Activated T-helper 9 cell treated with anti-CD3 and anti-CD28 coated beads, Interleukin-2, amount 50 U/mL, for 16 hours (primary cell): ENCODE measurements around the gene CAMKK2.
"Not testable (repeated sequence)": the region's sequence is repeated elsewhere in the genome, so short reads cannot be mapped to it uniquely, and the experiment has no call there.

Experiments used
- DNase-seq: peaks from one replicate; pipeline ENCODE4 v3.0.0-alpha.2; 2020; ENCODE audit warnings: low read depth

Gene CAMKK2

DNA sequence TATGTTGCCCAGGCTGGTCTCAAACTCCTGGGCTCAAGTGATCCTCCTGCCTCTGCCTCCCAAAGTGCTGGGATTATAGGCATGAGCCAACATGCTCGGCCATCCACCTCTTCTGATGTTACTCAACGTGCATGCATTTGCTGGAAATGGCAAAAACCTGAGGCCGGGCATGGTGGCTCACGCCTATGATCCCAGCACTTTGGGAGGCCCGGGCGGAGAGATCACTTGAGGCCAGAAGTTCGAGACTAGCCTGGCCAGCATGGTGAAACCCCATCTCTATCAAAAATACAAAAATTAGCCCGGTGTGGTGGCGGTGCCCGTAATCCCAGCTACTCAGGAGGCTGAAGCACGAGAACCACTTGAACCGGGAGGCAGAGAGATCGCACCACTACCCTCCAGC lies 1.9 kb upstream of the CAMKK2 start:
- not testable (repeated sequence) for DNase-seq

DNA sequence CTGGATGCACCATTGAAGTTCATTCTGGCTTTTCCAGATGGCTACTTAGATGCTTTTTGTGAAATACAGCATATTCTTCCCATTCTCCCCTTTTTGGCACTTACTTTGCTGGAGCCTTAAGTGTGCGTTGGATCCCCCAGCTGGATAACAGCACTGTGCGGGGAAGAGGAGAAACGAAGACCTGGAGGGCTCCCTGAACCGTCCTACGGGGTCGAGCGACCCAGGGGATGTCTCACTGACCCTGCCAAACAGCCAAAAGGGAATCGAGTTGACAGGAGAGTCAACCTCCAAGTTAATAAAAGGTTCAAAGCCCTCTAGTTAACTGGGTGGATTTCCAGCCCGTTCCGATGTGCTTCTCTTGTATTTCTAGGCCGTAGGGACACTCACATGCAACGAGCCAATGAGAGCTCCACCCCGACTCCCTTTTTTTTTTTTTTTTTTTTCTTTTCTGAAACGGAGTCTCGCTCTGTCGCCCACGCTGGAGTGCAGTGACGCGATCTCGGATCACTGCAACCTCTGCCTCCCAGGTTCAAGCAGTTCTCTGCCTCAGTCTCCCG lies 1.0 kb upstream of the CAMKK2 start:
- peak; percentile 23 for DNase-seq

DNA sequence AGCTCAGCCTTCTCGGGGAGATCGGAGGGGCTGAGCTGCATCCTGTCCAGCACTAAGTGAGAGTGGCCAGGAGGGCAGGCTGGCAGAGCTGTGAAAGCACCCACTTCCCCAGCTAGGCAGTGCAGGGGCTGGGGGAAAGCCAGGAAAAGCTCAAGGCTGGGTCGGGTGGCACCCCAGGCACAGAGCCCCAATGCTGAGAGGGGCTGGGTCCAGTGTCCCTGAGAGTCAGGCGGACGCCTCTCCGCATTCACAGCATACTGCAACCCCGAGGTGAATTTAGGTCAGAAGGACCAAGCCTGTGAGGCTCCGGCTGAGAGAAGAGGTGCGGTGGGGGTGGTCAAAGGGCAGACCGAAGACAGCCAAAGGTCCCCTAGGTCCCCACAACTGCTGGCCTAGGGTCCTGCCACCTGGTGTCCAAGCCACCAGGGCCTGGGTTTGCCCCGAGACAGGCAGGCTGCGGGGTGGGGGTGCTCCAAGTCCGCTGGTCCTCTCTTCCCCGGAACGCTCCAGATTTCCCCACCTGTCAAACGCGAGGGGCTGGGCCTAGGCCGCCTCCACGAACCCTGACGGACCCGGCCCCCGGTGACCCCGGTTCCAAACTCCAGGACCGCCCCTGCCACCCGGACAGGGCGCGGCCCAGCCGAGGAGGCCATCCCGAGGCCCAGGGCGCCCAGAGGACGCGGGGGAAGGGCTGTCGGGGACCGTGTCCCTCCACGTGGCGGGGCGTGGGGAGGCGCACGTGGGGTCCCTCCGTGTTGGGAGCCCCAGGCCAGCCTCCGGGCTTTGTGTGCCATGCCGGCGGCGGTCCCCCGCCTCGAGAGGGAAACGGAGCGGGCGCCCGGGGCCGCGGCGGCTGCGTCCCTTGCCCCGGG lies 527 bp downstream of the CAMKK2 start:
- DNase-seq = no peak

- DNase-seq = no peak
Measured at GRCh38 chr12:121295116-121295745, 1.3 kb downstream of the CAMKK2 start.

GRCh38 chr12:121294151-121294889 lies 2.2 kb downstream of the CAMKK2 start:
- DNase-seq = no peak

GRCh38 chr12:121293603-121294002 lies 2.9 kb downstream of the CAMKK2 start:
- DNase-seq = no peak

GRCh38 chr12:121290410-121290809 lies 6.1 kb downstream of the CAMKK2 start:
- DNase-seq = no peak

- DNase-seq = no peak
Measured at GRCh38 chr12:121289962-121290361, 6.5 kb downstream of the CAMKK2 start.

DNA sequence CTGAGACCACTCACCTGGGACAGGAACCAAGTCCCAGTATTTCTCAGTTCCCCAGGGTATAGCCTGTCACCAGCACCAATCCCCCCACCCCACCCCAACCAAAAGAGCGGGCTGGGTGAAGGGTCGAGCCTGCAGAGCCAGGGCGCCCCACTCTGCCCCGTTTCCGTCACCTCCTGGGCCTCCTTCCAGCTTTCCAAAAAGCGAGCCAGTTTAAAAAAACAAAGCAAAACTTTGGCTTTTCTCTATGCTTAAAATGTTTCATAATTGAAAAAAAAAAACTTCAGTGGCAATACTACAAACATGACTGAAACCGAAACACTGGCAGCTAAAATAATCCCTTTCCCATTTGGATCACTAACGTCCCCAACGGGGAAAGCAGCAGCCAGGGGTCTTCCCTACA lies 7.5 kb downstream of the CAMKK2 start:
- no peak for DNase-seq

- DNase-seq = no peak
Measured at GRCh38 chr12:121288158-121288845, 8.2 kb downstream of the CAMKK2 start.

GRCh38 chr12:121287267-121287954 lies 9.1 kb downstream of the CAMKK2 start:
- no peak for DNase-seq

- no peak for DNase-seq
Measured at GRCh38 chr12:121285856-121286255, 10.7 kb downstream of the CAMKK2 start.

GRCh38 chr12:121284551-121285390 lies 11.7 kb downstream of the CAMKK2 start:
- DNase-seq = no peak

GRCh38 chr12:121283841-121284240 lies 12.7 kb downstream of the CAMKK2 start:
- no peak for DNase-seq

DNA sequence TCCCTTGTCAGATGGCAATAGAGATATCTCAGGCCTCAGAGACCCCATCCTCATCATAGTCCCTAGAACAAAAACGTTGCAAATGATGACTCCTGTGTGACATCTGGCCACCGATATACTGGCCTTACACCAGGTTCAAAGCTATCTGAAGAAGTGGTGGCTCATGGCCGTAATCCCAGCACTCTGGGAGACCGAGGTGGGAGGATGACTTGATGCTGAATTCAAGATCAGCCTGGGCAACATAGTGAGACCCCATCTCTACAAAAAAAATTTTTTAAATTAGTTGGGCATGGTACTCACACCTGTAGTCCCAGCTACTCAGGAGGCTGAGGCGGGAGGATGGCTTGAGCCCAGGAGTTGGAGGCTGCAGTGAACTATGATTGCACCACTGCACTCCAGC lies 13.1 kb downstream of the CAMKK2 start:
- no peak for DNase-seq

- DNase-seq = not testable (repeated sequence)
Measured at GRCh38 chr12:121282910-121283309, 13.6 kb downstream of the CAMKK2 start.

GRCh38 chr12:121282072-121282742 lies 14.3 kb downstream of the CAMKK2 start:
- no peak for DNase-seq

- not testable (repeated sequence) for DNase-seq
Measured at GRCh38 chr12:121281116-121281515, 15.4 kb downstream of the CAMKK2 start.

DNA sequence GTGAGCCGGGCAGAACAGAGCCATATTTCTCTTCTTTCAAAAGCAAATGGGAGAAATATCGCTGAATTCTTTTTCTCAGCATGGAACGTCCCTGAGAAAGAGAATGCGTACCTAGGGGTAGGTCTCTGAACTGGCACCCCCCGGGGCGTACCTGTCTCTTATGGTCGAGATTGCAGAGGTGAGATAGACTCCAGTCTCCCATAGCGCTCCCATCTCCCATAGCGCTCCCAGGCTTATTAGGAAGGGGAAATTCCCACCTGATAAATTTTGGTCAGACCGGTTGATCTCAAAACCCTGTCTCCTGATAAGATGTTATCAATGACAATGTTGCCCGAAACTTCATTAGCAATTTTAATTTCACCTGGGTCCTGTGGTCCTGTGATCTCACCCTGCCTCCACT lies 16.0 kb downstream of the CAMKK2 start:
- DNase-seq = not testable (repeated sequence)

- no peak for DNase-seq
Measured at GRCh38 chr12:121279507-121279915, 17.0 kb downstream of the CAMKK2 start.
